IMR-90 (cell line): ENCODE measurements around the gene TEDC2. TPM values are rescaled to one million over a fixed set of nuclear protein-coding genes. Genes with fewer than 3 reads are reported as not detected.

ENCODE experiments used
- ATAC-seq: fragments of 200-7000 bp; cut with Tn5 transposase; 2 replicates; pipeline ENCODE4 v1.9.1; 2020; ENCODE audit warnings: low read depth, mild to moderate bottlenecking, moderate library complexity
- BruUV-seq: library from RNA; stranded (reverse); fragments of 400-500 nt; replicated peaks from 2 replicates; lab custom pipeline; 2021; lab: Mats Ljungman, UMichigan
- CTCF ChIA-PET: fragments of 300-600 bp; formaldehyde crosslinking; extraction: SDS; loops from one replicate; lab custom pipeline; 2021; ENCODE audit warnings: antibody characterized with exemption; lab: Yijun Ruan, JAX
- POLR2A ChIA-PET: fragments of 300-600 bp; sonication (Branson Sonifier 250); formaldehyde crosslinking; loops from one replicate; lab custom pipeline; 2022; ENCODE audit warnings: antibody characterized with exemption; ENCODE audit not compliant: unreplicated experiment; lab: Charles Lee
- DNase-seq: peaks from one replicate; pipeline ENCODE4 v3.0.0; 2013
- H2AFZ ChIP-seq: replicated peaks from 2 replicates; pipeline ENCODE3; 2013; ENCODE audit warnings: low read length, mild to moderate bottlenecking; ENCODE audit not compliant: poor library complexity
- H2AK5ac ChIP-seq: 2 replicates; pipeline ENCODE4 v1.6.1; 2013; ENCODE audit warnings: low read depth, low read length, inconsistent platforms
- H2AK9ac ChIP-seq: replicated peaks from 2 replicates; pipeline ENCODE3; 2013; ENCODE audit warnings: mild to moderate bottlenecking, low read depth, low read length, moderate library complexity; ENCODE audit not compliant: poor library complexity
- H2BK120ac ChIP-seq: 2 replicates; pipeline ENCODE4 v1.6.1; 2013; ENCODE audit warnings: low read depth, low read length, inconsistent platforms
- H2BK15ac ChIP-seq: 3 replicates; pipeline ENCODE4 v1.6.1; 2013; ENCODE audit warnings: low read depth, low read length, inconsistent platforms
- H2BK20ac ChIP-seq: 2 replicates; pipeline ENCODE4 v1.6.1; 2013; ENCODE audit warnings: low read depth, mild to moderate bottlenecking, inconsistent platforms, low read length, moderate library complexity
- H2BK5ac ChIP-seq: 2 replicates; pipeline ENCODE4 v1.6.1; 2013; ENCODE audit warnings: mild to moderate bottlenecking, low read depth, low read length, inconsistent platforms; ENCODE audit not compliant: poor library complexity, severe bottlenecking
- H3K14ac ChIP-seq: replicated peaks from 2 replicates; pipeline ENCODE4 v1.6.1; 2013; ENCODE audit warnings: low read depth, low read length, inconsistent platforms
- H3K18ac ChIP-seq: 2 replicates; pipeline ENCODE4 v1.6.1; 2013; ENCODE audit warnings: low read depth, low read length, control low read depth
- H3K23ac ChIP-seq: 2 replicates; pipeline ENCODE4 v1.6.1; 2013; ENCODE audit warnings: low read depth, low read length, inconsistent platforms
- H3K27ac ChIP-seq: 2 replicates; pipeline ENCODE4 v1.5.1; 2013; ENCODE audit warnings: mild to moderate bottlenecking, control low read depth, low read length; ENCODE audit not compliant: insufficient read depth
- H3K27me3 ChIP-seq: 2 replicates; pipeline ENCODE4 v1.6.1; 2013; ENCODE audit warnings: low read length; ENCODE audit not compliant: control insufficient read depth, insufficient read depth
- H3K36me3 ChIP-seq: 2 replicates; pipeline ENCODE4 v1.6.1; 2013; ENCODE audit warnings: low read length, mixed read lengths; ENCODE audit not compliant: control insufficient read depth, insufficient read depth
- H3K4ac ChIP-seq: 2 replicates; pipeline ENCODE4 v1.6.1; 2013; ENCODE audit warnings: low read depth, low read length, inconsistent platforms
- H3K4me1 ChIP-seq: 2 replicates; pipeline ENCODE4 v1.6.1; 2013; ENCODE audit warnings: low read length, mixed read lengths; ENCODE audit not compliant: control insufficient read depth, insufficient read depth
- H3K4me2 ChIP-seq: 2 replicates; pipeline ENCODE4 v1.6.1; 2013; ENCODE audit warnings: low read depth, mild to moderate bottlenecking, control low read depth, low read length, moderate library complexity
- H3K4me3 ChIP-seq: 2 replicates; pipeline ENCODE4 v1.5.1; 2013; ENCODE audit warnings: low read depth, mild to moderate bottlenecking, control low read depth, low read length, moderate library complexity; ENCODE audit not compliant: insufficient read depth
- H3K56ac ChIP-seq: 2 replicates; pipeline ENCODE4 v1.6.1; 2013; ENCODE audit warnings: low read length, inconsistent platforms; ENCODE audit not compliant: insufficient read depth; ENCODE audit errors: extremely low read depth
- H3K79me1 ChIP-seq, 2 experiments: 2 replicates each; pipeline ENCODE4 v1.6.1; 2013; ENCODE audit warnings: low read length in 2 of 2, inconsistent platforms in 1 of 2, low read depth in 1 of 2
- H3K9ac ChIP-seq: 2 replicates; pipeline ENCODE4 v1.6.1; 2013; ENCODE audit warnings: low read depth, low read length, control low read depth
- H3K9me1 ChIP-seq: 2 replicates; pipeline ENCODE4 v1.6.1; 2013; ENCODE audit warnings: low read length, inconsistent platforms; ENCODE audit not compliant: insufficient read depth
- H3K9me3 ChIP-seq: 2 replicates; pipeline ENCODE4 v1.6.1; 2013; ENCODE audit warnings: low read length; ENCODE audit not compliant: control insufficient read depth, insufficient read depth
- H4K20me1 ChIP-seq: 2 replicates; pipeline ENCODE4 v1.6.1; 2013; ENCODE audit warnings: low read length, inconsistent platforms; ENCODE audit not compliant: insufficient read depth
- H4K5ac ChIP-seq: 2 replicates; pipeline ENCODE4 v1.6.1; 2013; ENCODE audit warnings: mild to moderate bottlenecking, low read depth, low read length, control low read depth
- H4K8ac ChIP-seq, 2 experiments: 2 replicates each; pipeline ENCODE4 v1.6.1; 2013; ENCODE audit warnings: low read depth in 2 of 2, low read length in 2 of 2, control low read depth in 1 of 2, inconsistent platforms in 1 of 2
- H4K91ac ChIP-seq: 2 replicates; pipeline ENCODE4 v1.6.1; 2013; ENCODE audit warnings: low read depth, low read length, inconsistent platforms; ENCODE audit not compliant: insufficient read depth
- BHLHE40 ChIP-seq: fragments of 150-350 bp; IDR thresholded peaks from 2 replicates; pipeline ENCODE4 v1.6.1; 2016; ENCODE audit warnings: mild to moderate bottlenecking, low read depth, low read length
- CEBPB ChIP-seq: IDR thresholded peaks from 2 replicates; pipeline ENCODE4 v1.6.1; 2012; ENCODE audit warnings: low read depth, low read length, improper control_type of control experiment
- CHD1 ChIP-seq: IDR thresholded peaks from 2 replicates; pipeline ENCODE4 v1.6.1; 2012; ENCODE audit warnings: low read depth, low read length, improper control_type of control experiment
- FOS ChIP-seq: fragments of 150-350 bp; IDR thresholded peaks from 2 replicates; pipeline ENCODE4 v1.6.1; 2016; ENCODE audit warnings: low read depth, low read length
- MAFK ChIP-seq: IDR thresholded peaks from 2 replicates; pipeline ENCODE4 v1.6.1; 2012; ENCODE audit warnings: low read depth, low read length, improper control_type of control experiment
- MAZ ChIP-seq: IDR thresholded peaks from 2 replicates; pipeline ENCODE4 v1.6.1; 2012; ENCODE audit warnings: low read depth, mild to moderate bottlenecking, low read length, improper control_type of control experiment, moderate library complexity, borderline replicate concordance
- MXI1 ChIP-seq: IDR thresholded peaks from 2 replicates; pipeline ENCODE4 v1.6.1; 2012; ENCODE audit warnings: low read depth, mild to moderate bottlenecking, low read length, moderate library complexity, borderline replicate concordance
- NFE2L2 ChIP-seq: fragments of 150-350 bp; IDR thresholded peaks from 2 replicates; pipeline ENCODE4 v1.6.1; 2016; ENCODE audit warnings: low read depth, mild to moderate bottlenecking, low read length
- POLR2A ChIP-seq: IDR thresholded peaks from 2 replicates; pipeline ENCODE4 v1.6.1; 2012; ENCODE audit warnings: mild to moderate bottlenecking, low read depth, low read length
- RAD21 ChIP-seq: IDR thresholded peaks from 2 replicates; pipeline ENCODE4 v1.6.1; 2012; ENCODE audit warnings: low read length, improper control_type of control experiment
- RFX5 ChIP-seq: IDR thresholded peaks from 2 replicates; pipeline ENCODE4 v1.8.0; 2012; ENCODE audit warnings: low read depth, mild to moderate bottlenecking, low read length, moderate library complexity
- SMC3 ChIP-seq: fragments of 150-350 bp; IDR thresholded peaks from 2 replicates; pipeline ENCODE4 v1.6.1; 2016; ENCODE audit warnings: low read depth, mild to moderate bottlenecking, antibody characterized with exemption, low read length, moderate library complexity
- WGBS, 2 experiments: methylation state at CpG; one replicate each; pipeline versions ENCODE4 v1.1.5 to v1.1.7; 2013; ENCODE audit warnings: missing lambda C conversion rate in 2 of 2; ENCODE audit not compliant: insufficient read length in 1 of 2; ENCODE audit errors: extremely low coverage in 2 of 2; 5-methylcytosine and 5-hydroxymethylcytosine counted together
- dilution Hi-C: fragments of 300-500 bp; cut with HindIII; formaldehyde crosslinking; loops from one replicate; pipeline ENCODE4 v1.14.3; 2018; ENCODE audit warnings: low sequenced_read_pairs; ENCODE audit not compliant: unreplicated experiment
- in situ Hi-C: fragments of 300-500 bp; cut with MboI; formaldehyde crosslinking; loops from 3 replicates; pipeline ENCODE4 v1.14.3; 2019; ENCODE audit warnings: low sequenced_read_pairs, inconsistent platforms, mixed read lengths
- intact Hi-C: fragments of 100-400 bp; cut with micrococcal nuclease; formaldehyde crosslinking; loops from 2 replicates; pipeline ENCODE4 v1.10.0; 2022
- polyA plus RNA-seq, 3 experiments: library from polyadenylated mRNA; depleted of rRNA; stranded (reverse); fragments of >200 nt; gene quantifications; 2 replicates each; pipeline ENCODE4 v1.2.3, GENCODE V29; 2012; ENCODE audit warnings: low replicate concordance in 1 of 3
- total RNA-seq: library from RNA; depleted of rRNA; stranded (reverse); fragments of >200 nt; gene quantifications from 2 replicates; pipeline ENCODE4 v1.2.3, GENCODE V29; 2012
- TF ChIP-seq, protein P1 (sequence below): fragments of 150-350 bp; IDR thresholded peaks from 2 replicates; pipeline ENCODE4 v1.6.1; 2017; ENCODE audit warnings: mild to moderate bottlenecking, antibody characterized with exemption, low read length, low read depth
- TF ChIP-seq, protein P2 (sequence below): fragments of 150-350 bp; IDR thresholded peaks from 2 replicates; pipeline ENCODE4 v1.6.1; 2016; ENCODE audit warnings: low read depth, mild to moderate bottlenecking, low read length, moderate library complexity, borderline replicate concordance
- TF ChIP-seq, protein P3 (sequence below): conservative IDR thresholded peaks from 2 replicates; pipeline ENCODE4 v1.5.1; 2012; ENCODE audit warnings: mild to moderate bottlenecking, low read depth, low read length, improper control_type of control experiment

The TEDC2 gene
- total and polyA plus RNA-seq, 2 of the 4 experiments (the other 2 are of a cell fraction), result 3.6 to 7.3 TPM

DNA sequence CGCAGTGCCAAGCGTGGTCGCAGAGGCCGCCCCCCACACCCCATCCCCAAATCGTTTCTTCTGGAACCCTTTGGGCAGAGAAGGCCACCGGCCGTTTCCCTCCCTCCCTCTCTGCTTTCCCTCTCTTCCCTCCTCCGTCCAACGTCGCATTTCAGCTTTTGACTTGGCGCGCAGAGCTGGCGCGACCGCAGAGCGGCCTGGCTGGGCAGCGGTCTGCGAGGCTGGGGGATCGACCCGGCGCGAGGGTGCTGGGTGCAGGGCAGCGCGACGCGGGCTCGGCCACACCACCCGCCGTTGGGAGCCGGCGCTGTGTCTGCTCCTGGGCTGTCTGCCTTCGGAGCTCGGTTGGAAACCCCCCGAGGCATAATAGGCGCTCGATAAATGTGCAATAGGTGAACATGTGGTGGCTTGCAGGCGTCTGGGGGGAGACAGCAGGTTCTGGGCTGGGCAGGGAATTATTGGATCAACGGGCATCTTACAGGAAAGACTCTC lies 8.4 kb downstream of the TEDC2 start:
- Histone ChIP-seq H2BK5ac (peak overlapping the region; percentile 48), H2BK15ac (no peak overlapping the region), H3K4me3 (peak overlapping the region; percentile 50), H2BK20ac (no peak overlapping the region), H2AK5ac (peak overlapping the region; percentile 49; the same call in 1 of the 2 replicates), H3K56ac (peak overlapping the region; percentile 19; the same call in 1 of the 2 replicates), H3K14ac (peak overlapping the region; percentile 44; the same call in 1 of the 2 replicates), H4K5ac (no peak overlapping the region), H4K8ac (peak overlapping the region in 1 of 2 experiments; percentile 50; a peak in 2 of 4 replicates), H4K20me1 (0 out of 2 replicates have a peak, but pooled peaks cover 5% of the 10 kb centered on the region), H3K4me1 (peaks cover 17% of the 10 kb centered on the region), H2AFZ (peak overlapping the region; percentile 95), H3K27ac (peak overlapping the region; percentile 27; the same call in 1 of the 2 replicates), H2AK9ac (peak overlapping the region; percentile 97), H3K9me1 (peaks cover 8% of the 10 kb centered on the region), H3K9ac (peak overlapping the region; percentile 72), H3K4me2 (peak overlapping the region; percentile 92), H3K4ac (peak overlapping the region; percentile 58), H3K79me1 (peaks cover 5 to 13% of the 10 kb centered on the region in 2 experiments; a peak in 1 of 4 replicates), H4K91ac (no peak overlapping the region), H3K18ac (no peak overlapping the region), H3K27me3 (no peaks in the 10 kb centered on the region; the same call in 1 of the 2 replicates), H3K36me3 (no peaks in the 10 kb centered on the region), H2BK120ac (no peak overlapping the region), H3K9me3 (no peaks in the 10 kb centered on the region), H3K23ac (peak overlapping the region; percentile 52; the same call in 1 of the 2 replicates)
- WGBS, 2 experiments, result 6% methylated on average over 7 of the region's 38 CpGs; no CpG with 5 or more reads in 1 of the 2 experiments
- in situ Hi-C loops, result no loop called here
- ATAC-seq, result peak; percentile 16
- dilution Hi-C loops, result no loop called here
- CTCF ChIA-PET, result interaction anchor here (1.2 kb wide), 1 partner anchor 33 kb away, joined by 4 read pairs; no protein-coding TSS in a partner anchor
- BruUV-seq, result no TSS peak
- peak; percentile 11 for DNase-seq
- intact Hi-C loops, result no loop called here
- POLR2A ChIA-PET, result no interaction called here
- TF ChIP-seq, protein P1, sequence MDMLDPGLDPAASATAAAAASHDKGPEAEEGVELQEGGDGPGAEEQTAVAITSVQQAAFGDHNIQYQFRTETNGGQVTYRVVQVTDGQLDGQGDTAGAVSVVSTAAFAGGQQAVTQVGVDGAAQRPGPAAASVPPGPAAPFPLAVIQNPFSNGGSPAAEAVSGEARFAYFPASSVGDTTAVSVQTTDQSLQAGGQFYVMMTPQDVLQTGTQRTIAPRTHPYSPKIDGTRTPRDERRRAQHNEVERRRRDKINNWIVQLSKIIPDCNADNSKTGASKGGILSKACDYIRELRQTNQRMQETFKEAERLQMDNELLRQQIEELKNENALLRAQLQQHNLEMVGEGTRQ, result no peak
- TF ChIP-seq MXI1 (no peak), SMC3 (no peak), CHD1 (no peak), NFE2L2 (no peak), POLR2A (no peak), RFX5 (no peak), RAD21 (no peak), MAZ (no peak), FOS (no peak), CEBPB (no peak), BHLHE40 (no peak), MAFK (no peak)
- TF ChIP-seq, protein P2, sequence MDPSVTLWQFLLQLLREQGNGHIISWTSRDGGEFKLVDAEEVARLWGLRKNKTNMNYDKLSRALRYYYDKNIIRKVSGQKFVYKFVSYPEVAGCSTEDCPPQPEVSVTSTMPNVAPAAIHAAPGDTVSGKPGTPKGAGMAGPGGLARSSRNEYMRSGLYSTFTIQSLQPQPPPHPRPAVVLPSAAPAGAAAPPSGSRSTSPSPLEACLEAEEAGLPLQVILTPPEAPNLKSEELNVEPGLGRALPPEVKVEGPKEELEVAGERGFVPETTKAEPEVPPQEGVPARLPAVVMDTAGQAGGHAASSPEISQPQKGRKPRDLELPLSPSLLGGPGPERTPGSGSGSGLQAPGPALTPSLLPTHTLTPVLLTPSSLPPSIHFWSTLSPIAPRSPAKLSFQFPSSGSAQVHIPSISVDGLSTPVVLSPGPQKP, result no peak
- TF ChIP-seq, protein P3, sequence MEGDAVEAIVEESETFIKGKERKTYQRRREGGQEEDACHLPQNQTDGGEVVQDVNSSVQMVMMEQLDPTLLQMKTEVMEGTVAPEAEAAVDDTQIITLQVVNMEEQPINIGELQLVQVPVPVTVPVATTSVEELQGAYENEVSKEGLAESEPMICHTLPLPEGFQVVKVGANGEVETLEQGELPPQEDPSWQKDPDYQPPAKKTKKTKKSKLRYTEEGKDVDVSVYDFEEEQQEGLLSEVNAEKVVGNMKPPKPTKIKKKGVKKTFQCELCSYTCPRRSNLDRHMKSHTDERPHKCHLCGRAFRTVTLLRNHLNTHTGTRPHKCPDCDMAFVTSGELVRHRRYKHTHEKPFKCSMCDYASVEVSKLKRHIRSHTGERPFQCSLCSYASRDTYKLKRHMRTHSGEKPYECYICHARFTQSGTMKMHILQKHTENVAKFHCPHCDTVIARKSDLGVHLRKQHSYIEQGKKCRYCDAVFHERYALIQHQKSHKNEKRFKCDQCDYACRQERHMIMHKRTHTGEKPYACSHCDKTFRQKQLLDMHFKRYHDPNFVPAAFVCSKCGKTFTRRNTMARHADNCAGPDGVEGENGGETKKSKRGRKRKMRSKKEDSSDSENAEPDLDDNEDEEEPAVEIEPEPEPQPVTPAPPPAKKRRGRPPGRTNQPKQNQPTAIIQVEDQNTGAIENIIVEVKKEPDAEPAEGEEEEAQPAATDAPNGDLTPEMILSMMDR, result no peak
